PFSK-1 (cell line): ENCODE results near the gene ANKS1B.

Experiments
- FOXP2 ChIP-seq: optimal IDR thresholded peaks from 2 replicates; pipeline ENCODE3; 2011; ENCODE audit warnings: borderline replicate concordance, control low read depth, inconsistent platforms; ENCODE audit not compliant: insufficient read depth; ENCODE audit errors: extremely low read length, extremely low read depth
- POLR2AphosphoS5 ChIP-seq: IDR thresholded peaks from 2 replicates; pipeline ENCODE4 v1.6.1; 2012; ENCODE audit warnings: low read depth, mild to moderate bottlenecking, control low read depth, low read length, moderate library complexity
- REST ChIP-seq, 2 experiments: IDR thresholded peaks; 2 replicates each; pipeline versions ENCODE4 v1.6.1 to v1.8.0; 2011 to 2012; ENCODE audit warnings: low read depth in 2 of 2, low read length in 2 of 2, control low read depth in 1 of 2, inconsistent platforms in 1 of 2, mild to moderate bottlenecking in 1 of 2, moderate library complexity in 1 of 2; ENCODE audit not compliant: insufficient read depth in 1 of 2
- SIN3A ChIP-seq: IDR thresholded peaks from 2 replicates; pipeline ENCODE4 v1.6.1; 2012; ENCODE audit warnings: mild to moderate bottlenecking, low read length, moderate library complexity, borderline replicate concordance; ENCODE audit not compliant: insufficient read depth
- TAF1 ChIP-seq: IDR thresholded peaks from 2 replicates; pipeline ENCODE4 v1.6.1; 2012; ENCODE audit warnings: low read length, control low read depth, borderline replicate concordance; ENCODE audit not compliant: insufficient read depth

The ANKS1B gene

GRCh38 chr12:99767809-99768208 is 216.9 kb downstream of the ANKS1B start:
- TF ChIP-seq REST (IDR thresholded peaks at IDR 0.05; ENCODE audit: insufficient read depth in 1 of 2, low read depth in 2 of 2, low read length in 2 of 2) (no peak), POLR2AphosphoS5 (no peak), FOXP2 (no peak), TAF1 (no peak), SIN3A (no peak)

GRCh38 chr12:99766408-99766807 is 218.3 kb downstream of the ANKS1B start:
- TF ChIP-seq SIN3A (no peak), FOXP2 (no peak), POLR2AphosphoS5 (no peak), REST (IDR thresholded peaks at IDR 0.05; ENCODE audit: insufficient read depth in 1 of 2, low read depth in 2 of 2, low read length in 2 of 2) (no peak), TAF1 (no peak)

- TF ChIP-seq SIN3A (no peak), REST (IDR thresholded peaks at IDR 0.05; ENCODE audit: insufficient read depth in 1 of 2, low read depth in 2 of 2, low read length in 2 of 2) (no peak), TAF1 (no peak), FOXP2 (no peak), POLR2AphosphoS5 (no peak)
Observed at GRCh38 chr12:99765469-99766114, 219.1 kb downstream of the ANKS1B start.

- TF ChIP-seq TAF1 (no peak), REST (IDR thresholded peaks at IDR 0.05; ENCODE audit: insufficient read depth in 1 of 2, low read depth in 2 of 2, low read length in 2 of 2) (no peak), FOXP2 (no peak), POLR2AphosphoS5 (no peak), SIN3A (no peak)
Observed at GRCh38 chr12:99759444-99759843, 225.3 kb downstream of the ANKS1B start.
